Left lung (tissue), 10 donors: Measurements from ENCODE around the gene SORL1. TPM values are rescaled to one million over a fixed set of nuclear protein-coding genes. Genes with fewer than 3 reads are reported as not detected.

Source experiments
- ATAC-seq: fragments of 200-7000 bp; cut with Tn5 transposase; one replicate; pipeline ENCODE4 v1.9.1; 2020; ENCODE audit warnings: moderate library complexity
- DNase-seq, 4 donors: peaks; one replicate each; pipeline ENCODE4 v3.0.0-alpha.2; 2013 to 2020
- H3K27ac ChIP-seq, 2 donors: fragments of 200-600 bp; sonication (generic) in 1 of 2; one replicate each; pipeline versions ENCODE4 v1.5.0 to v1.8.0; 2020 to 2021
- H3K27me3 ChIP-seq, 2 donors: fragments of 200-600 bp; sonication (generic) in 1 of 2; one replicate each; pipeline versions ENCODE4 v1.5.0 to v1.8.0; 2020 to 2021
- H3K36me3 ChIP-seq, 2 donors: fragments of 200-600 bp; sonication (generic) in 1 of 2; one replicate each; pipeline versions ENCODE4 v1.5.0 to v1.8.0; 2020 to 2021
- H3K4me1 ChIP-seq, 2 donors: fragments of 200-600 bp; one replicate each; pipeline ENCODE4 v1.8.0; 2021
- H3K4me3 ChIP-seq, 2 donors: fragments of 200-600 bp; sonication (generic) in 1 of 2; one replicate each; pipeline versions ENCODE4 v1.5.0 to v1.8.0; 2020 to 2021; ENCODE audit warnings: mild to moderate bottlenecking in 1 of 2
- H3K9me3 ChIP-seq, 2 donors: fragments of 200-600 bp; sonication (generic) in 1 of 2; one replicate each; pipeline versions ENCODE4 v1.5.0 to v1.8.0; 2020 to 2021
- intact Hi-C, 2 donors: fragments of 100-400 bp; cut with DNase I; formaldehyde crosslinking; loops; one replicate each; pipeline versions ENCODE4 v1.11.2 to v1.14.2; 2022
- polyA plus RNA-seq, 6 donors: library from polyadenylated mRNA; unstranded; fragments of 120-200 nt; gene quantifications; one replicate each; pipeline ENCODE4 v1.2.1, GENCODE V29; 2013; ENCODE audit not compliant: insufficient read length in 6 of 6
- total RNA-seq, 2 donors: library from RNA; stranded (reverse); fragmentation: NEBNext Ultra II Directional; extraction: Animal tissue kit (Norgen Biotek cat#: 25700); gene quantifications; one replicate each; pipeline ENCODE4 v1.2.1, GENCODE V29; 2021
- TF ChIP-seq, protein P1 (sequence below), 2 donors: fragments of 200-600 bp; sonication (generic) in 1 of 2; IDR thresholded peaks; one replicate each; pipeline versions ENCODE4 v1.5.0 to v1.8.0; 2021; ENCODE audit warnings: antibody characterized with exemption in 2 of 2
- donor health status: DM: no; HTN: yes; CAD: no.
- donor health status: DM: no; HTN: no; CAD: no.

The SORL1 gene
- total and polyA plus RNA-seq, 8 donors = 29.8 to 114 (median 33.4) TPM

DNA sequence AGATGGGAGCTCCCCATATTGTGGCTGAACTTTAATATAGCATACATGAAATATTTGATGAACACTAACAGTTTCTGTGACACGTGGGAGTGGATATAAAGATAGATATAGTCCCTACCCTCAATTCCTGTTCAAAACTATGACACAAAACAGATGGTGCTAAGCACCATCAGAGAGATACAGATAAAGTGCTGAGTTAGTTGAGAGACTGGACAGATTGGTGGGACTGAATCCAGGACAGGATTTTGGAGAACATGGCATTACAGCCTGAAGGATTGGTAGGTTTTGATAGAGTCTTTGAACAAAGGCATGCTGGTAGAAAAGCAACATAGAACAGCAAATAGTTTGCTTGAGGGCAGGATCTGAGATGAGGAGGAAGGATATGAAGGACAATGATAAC is 215.7 kb downstream of the SORL1 start:
- H3K27me3 ChIP-seq = no peaks in the 10 kb centered on the region
- no peaks in the 10 kb centered on the region for H3K9me3 ChIP-seq
- no peaks in the 10 kb centered on the region for H3K36me3 ChIP-seq
- H3K4me3 ChIP-seq = no peak overlapping the region
- no peaks in the 10 kb centered on the region for H3K4me1 ChIP-seq
- intact Hi-C loops = loop anchor here in 1 of 2 donors (10.0 kb wide), 1 partner anchor 837 kb away; no protein-coding TSS in a partner anchor
- TF ChIP-seq, protein P1, sequence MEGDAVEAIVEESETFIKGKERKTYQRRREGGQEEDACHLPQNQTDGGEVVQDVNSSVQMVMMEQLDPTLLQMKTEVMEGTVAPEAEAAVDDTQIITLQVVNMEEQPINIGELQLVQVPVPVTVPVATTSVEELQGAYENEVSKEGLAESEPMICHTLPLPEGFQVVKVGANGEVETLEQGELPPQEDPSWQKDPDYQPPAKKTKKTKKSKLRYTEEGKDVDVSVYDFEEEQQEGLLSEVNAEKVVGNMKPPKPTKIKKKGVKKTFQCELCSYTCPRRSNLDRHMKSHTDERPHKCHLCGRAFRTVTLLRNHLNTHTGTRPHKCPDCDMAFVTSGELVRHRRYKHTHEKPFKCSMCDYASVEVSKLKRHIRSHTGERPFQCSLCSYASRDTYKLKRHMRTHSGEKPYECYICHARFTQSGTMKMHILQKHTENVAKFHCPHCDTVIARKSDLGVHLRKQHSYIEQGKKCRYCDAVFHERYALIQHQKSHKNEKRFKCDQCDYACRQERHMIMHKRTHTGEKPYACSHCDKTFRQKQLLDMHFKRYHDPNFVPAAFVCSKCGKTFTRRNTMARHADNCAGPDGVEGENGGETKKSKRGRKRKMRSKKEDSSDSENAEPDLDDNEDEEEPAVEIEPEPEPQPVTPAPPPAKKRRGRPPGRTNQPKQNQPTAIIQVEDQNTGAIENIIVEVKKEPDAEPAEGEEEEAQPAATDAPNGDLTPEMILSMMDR (IDR thresholded peaks at IDR 0.05) = no peak
- DNase-seq = no peak
- no peak overlapping the region for H3K27ac ChIP-seq
- no peak for ATAC-seq

DNA sequence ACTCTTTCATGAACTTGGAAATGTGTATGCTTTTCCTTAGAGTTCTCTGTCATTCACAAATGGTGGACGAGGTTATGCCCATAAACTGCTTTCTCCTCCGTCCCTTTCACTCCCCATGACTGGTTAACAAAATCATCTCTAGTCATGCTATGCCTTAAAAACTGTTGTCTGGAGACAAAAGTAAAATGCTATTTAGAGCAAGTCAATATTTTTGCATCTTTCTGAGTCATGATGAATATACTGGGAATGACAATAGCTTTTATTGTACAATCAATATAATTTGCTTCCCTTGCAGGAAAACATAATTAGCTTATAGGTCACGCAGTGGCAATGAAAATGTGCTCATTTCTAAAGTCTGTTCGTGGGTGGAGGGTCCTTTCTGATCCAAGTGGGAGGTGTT is 217.3 kb downstream of the SORL1 start:
- H3K36me3 ChIP-seq = no peaks in the 10 kb centered on the region
- ATAC-seq = no peak
- H3K27ac ChIP-seq = no peak overlapping the region
- no peak overlapping the region for H3K4me3 ChIP-seq
- intact Hi-C loops = loop anchor here in 1 of 2 donors (10.0 kb wide), 1 partner anchor 835 kb away; no protein-coding TSS in a partner anchor
- no peak for DNase-seq
- no peaks in the 10 kb centered on the region for H3K27me3 ChIP-seq
- H3K9me3 ChIP-seq = no peaks in the 10 kb centered on the region
- H3K4me1 ChIP-seq = peaks cover 0 to 2% of the 10 kb centered on the region in 2 donors
- TF ChIP-seq, protein P1 (IDR thresholded peaks at IDR 0.05) = no peak

DNA sequence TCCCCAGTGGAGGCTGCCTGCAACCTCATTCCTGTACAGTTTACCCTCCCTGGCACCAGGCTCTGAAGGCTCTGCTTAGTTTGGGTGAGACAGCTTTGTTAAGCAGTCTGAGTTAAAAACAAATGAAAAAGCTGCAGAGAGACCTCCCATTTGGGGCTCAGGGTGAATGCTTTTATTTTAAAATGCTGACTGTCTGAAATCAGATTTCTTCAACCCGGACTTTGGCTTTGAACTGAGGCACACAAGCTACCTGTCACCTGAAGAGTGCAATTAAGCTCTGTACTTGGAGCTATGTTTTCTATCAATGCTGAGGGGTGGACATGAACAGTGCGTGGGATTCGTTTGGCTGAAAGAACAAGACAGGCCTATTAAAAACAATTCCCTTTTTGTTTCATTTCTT is 218.2 kb downstream of the SORL1 start:
- ATAC-seq (no peak), DNase-seq (no peak)
- TF ChIP-seq, protein P1 (IDR thresholded peaks at IDR 0.05) = no peak
- Histone ChIP-seq H3K27ac (no peak overlapping the region), H3K4me3 (no peak overlapping the region), H3K4me1 (peaks cover 0 to 2% of the 10 kb centered on the region in 2 donors), H3K9me3 (no peaks in the 10 kb centered on the region), H3K36me3 (no peaks in the 10 kb centered on the region), H3K27me3 (no peaks in the 10 kb centered on the region)
- intact Hi-C loops = no loop called here

DNA sequence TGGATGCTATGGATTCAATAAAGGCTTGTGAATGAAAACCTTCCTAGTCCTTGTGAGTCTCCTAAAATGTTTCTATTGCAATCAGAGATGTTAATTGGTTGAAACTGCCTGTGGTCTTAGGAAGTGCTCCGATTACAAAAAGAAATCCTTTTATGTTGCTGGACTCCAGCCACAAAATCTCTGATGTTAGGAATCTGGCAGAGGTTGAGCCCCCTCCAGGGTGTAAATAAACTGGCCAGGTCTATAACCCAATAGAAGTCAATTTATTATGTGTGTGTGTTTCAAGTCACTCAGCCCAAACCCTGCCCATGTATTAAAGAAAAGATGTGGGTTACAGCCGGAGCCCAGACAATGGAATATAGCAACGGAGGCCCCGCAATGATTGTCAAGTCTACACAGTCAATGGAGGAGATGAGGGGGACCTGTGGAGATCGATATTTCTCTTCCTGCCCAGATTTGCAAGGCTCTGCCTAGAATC is 218.7 kb downstream of the SORL1 start:
- Histone ChIP-seq H3K27me3 (no peaks in the 10 kb centered on the region), H3K9me3 (no peaks in the 10 kb centered on the region), H3K36me3 (no peaks in the 10 kb centered on the region), H3K4me3 (no peak overlapping the region), H3K4me1 (peaks cover 0 to 2% of the 10 kb centered on the region in 2 donors), H3K27ac (no peak overlapping the region)
- intact Hi-C loops = no loop called here
- ATAC-seq = no peak
- TF ChIP-seq, protein P1 (IDR thresholded peaks at IDR 0.05) = no peak
- no peak for DNase-seq

DNA sequence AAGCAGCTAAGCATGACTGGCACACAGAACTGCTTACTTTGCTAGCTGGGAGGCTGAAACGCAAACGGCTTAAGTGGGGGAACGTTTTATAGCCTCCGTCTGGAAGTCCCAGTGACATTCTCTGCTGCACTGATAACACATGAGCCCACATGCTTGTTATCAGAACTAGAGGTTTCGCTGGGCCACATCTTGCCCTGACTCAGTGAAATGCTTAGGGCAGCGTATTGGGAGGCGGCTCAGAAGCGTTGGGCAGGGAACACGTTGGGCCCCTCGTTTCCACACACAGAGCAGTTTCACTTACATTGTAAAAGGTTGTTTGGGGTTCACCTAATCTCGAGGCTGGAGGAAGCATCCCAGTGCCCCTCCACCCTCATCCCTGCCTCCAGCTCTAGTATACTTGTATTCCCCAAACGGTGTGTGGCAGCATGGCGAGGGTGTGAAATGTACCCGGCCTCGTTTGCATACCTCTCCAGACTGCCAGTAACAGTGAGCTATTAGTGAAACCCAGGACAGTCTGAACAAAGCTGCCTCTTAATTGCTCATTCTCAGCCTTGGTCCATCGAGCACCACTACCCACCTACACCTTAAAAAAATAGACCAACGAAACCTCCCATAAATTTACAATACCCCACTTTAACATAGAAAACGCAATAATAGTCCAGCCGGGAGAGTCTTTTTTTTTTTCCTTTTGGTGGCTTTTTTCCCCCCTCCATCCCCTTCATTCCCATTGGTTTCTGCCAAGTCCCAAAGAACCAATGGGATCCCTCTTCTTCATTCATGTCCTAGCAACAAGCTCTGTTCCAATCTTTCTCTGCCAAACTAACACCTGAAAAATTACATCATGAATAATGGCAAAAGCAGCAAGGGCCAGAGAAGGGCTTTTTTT is 219.4 kb downstream of the SORL1 start:
- no peak for ATAC-seq

More for the DNA sequence above, 219.4 kb downstream of the SORL1 start:
- Histone ChIP-seq H3K36me3 (no peaks in the 10 kb centered on the region), H3K4me3 (no peak overlapping the region), H3K9me3 (no peaks in the 10 kb centered on the region), H3K4me1 (peaks cover 0 to 2% of the 10 kb centered on the region in 2 donors), H3K27me3 (no peaks in the 10 kb centered on the region), H3K27ac (no peak overlapping the region)
- DNase-seq = peak in 1 of 4 donors; percentile 54
- intact Hi-C loops = no loop called here
- TF ChIP-seq, protein P1 (IDR thresholded peaks at IDR 0.05) = no peak
